Suprapubic skin (tissue), 4 donors: ENCODE results near the gene ST13.

ENCODE experiments used
- CTCF ChIP-seq, 2 donors: fragments of 200-600 bp in 1 of 2; fragments of 450-650 bp in 1 of 2; sonication (generic) in 1 of 2; IDR thresholded peaks; one replicate each; pipeline ENCODE4 v1.5.1; 2016 to 2019; ENCODE audit warnings: antibody characterized with exemption in 2 of 2, mild to moderate bottlenecking in 1 of 2, moderate library complexity in 1 of 2
- POLR2A ChIP-seq, 2 donors: fragments of 450-650 bp; IDR thresholded peaks; one replicate each; pipeline ENCODE4 v1.6.1; 2017; ENCODE audit warnings: antibody characterized with exemption in 2 of 2, mild to moderate bottlenecking in 2 of 2, moderate library complexity in 2 of 2
- POLR2AphosphoS5 ChIP-seq, 3 donors: sonication (generic); formaldehyde crosslinking; IDR thresholded peaks; one replicate each; pipeline ENCODE4 v1.6.1; 2017; ENCODE audit warnings: antibody characterized with exemption in 3 of 3

DNA sequence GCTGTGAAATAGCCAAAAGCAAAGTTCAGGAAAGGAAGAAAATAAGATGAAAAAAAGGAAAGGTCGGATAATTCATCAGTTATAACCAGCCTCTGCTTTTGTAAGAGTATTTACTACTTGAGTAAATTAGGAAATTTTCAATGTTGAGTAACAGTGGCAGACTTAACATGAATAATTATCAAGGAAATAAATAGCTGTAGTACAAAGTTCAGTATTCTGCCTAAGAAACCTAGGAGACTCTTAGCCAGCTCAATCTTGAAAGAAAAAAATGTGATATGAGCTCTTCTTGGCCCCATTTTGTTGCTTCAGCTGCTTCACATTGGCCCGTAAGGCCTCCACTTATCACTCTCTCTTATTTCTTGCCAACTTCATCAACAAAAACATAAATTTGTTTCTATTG lies 22.5 kb upstream of the ST13 start:
- TF ChIP-seq POLR2AphosphoS5 (IDR thresholded peaks at IDR 0.05) (no peak), POLR2A (IDR thresholded peaks at IDR 0.05) (no peak), CTCF (IDR thresholded peaks at IDR 0.05) (no peak)
